B cell (primary cell): Measurements from ENCODE around the gene ADPRS.

Experiments used
- EZH2 ChIP-seq: IDR thresholded peaks from 2 replicates; pipeline ENCODE4 v1.6.1; 2012; ENCODE audit warnings: borderline replicate concordance, low read depth, mild to moderate bottlenecking, moderate library complexity, low read length; ENCODE audit not compliant: insufficient read depth, poor library complexity, severe bottlenecking
- TF ChIP-seq, protein P1 (sequence below): fragments of 200-600 bp; IDR thresholded peaks from one replicate; pipeline ENCODE4 v1.8.0; 2022; ENCODE audit warnings: antibody characterized with exemption, mild to moderate bottlenecking

GRCh38 chr1:36070349-36070748 lies 18.3 kb upstream of the ADPRS start:
- no peak for TF ChIP-seq EZH2
- TF ChIP-seq, protein P1, sequence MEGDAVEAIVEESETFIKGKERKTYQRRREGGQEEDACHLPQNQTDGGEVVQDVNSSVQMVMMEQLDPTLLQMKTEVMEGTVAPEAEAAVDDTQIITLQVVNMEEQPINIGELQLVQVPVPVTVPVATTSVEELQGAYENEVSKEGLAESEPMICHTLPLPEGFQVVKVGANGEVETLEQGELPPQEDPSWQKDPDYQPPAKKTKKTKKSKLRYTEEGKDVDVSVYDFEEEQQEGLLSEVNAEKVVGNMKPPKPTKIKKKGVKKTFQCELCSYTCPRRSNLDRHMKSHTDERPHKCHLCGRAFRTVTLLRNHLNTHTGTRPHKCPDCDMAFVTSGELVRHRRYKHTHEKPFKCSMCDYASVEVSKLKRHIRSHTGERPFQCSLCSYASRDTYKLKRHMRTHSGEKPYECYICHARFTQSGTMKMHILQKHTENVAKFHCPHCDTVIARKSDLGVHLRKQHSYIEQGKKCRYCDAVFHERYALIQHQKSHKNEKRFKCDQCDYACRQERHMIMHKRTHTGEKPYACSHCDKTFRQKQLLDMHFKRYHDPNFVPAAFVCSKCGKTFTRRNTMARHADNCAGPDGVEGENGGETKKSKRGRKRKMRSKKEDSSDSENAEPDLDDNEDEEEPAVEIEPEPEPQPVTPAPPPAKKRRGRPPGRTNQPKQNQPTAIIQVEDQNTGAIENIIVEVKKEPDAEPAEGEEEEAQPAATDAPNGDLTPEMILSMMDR: no peak
